Stimulated activated CD4-positive, alpha-beta T cell treated with anti-CD3 and anti-CD28 coated beads, Interleukin-15, amount 100 ng/mL, for 1 hour (primary cell): ENCODE results near the gene METTL2A.
A peak's percentile ranks its signal among the peaks of the same experiment; 100 is the strongest.
"Not testable (repeated sequence)": the region's sequence is repeated elsewhere in the genome, so short reads cannot be mapped to it uniquely, and the experiment has no call there.

Source experiments
- DNase-seq, 2 donors: peaks; one replicate each; pipeline ENCODE4 v3.0.0-alpha.2; 2020; ENCODE audit warnings: low read depth in 1 of 2, low spot score in 1 of 2

METTL2A gene

GRCh38 chr17:62471380-62471880, 47.7 kb downstream of the METTL2A start:
- DNase-seq, result not testable (repeated sequence)

GRCh38 chr17:62473030-62473982, 49.6 kb downstream of the METTL2A start:
- DNase-seq, result not testable (repeated sequence)

GRCh38 chr17:62477111-62477510, 53.4 kb downstream of the METTL2A start:
- not testable (repeated sequence) for DNase-seq

GRCh38 chr17:62477718-62478408, 54.2 kb downstream of the METTL2A start:
- peak; percentile 2 to 17 for DNase-seq

DNA sequence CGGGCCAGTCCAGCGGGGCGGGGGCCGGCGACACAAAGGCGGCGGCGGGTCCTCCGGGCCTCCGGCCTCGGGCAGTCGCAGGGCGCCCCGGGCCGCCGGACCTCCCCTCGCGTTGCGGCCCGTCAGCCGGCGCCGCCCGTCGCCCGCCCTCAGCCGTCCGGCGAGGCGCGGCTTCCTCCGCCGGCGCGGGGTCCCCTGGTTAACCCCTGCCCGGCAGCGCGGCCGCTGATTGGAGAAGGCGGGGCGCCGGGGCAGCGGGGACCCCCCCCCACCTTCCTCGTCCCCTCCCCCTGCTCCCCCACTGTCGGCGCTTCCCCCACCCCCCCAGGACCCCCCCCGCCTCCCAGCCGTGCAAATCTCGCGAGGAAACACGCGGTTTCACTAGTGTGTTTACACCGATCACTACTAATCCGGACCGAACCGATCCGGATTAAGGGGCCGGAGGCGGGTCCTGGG, 54.8 kb downstream of the METTL2A start, which contains the start of gene TLK2:
TSS of gene TLK2 (plus strand) at position 402 of the 456 bp plus-strand sequence. CDS start 2,301 bp downstream, outside the sequence.
- peak; percentile 60 to 65 for DNase-seq

GRCh38 chr17:62478880-62479638, 55.4 kb downstream of the METTL2A start:
- DNase-seq, result peak in 1 of 2 donors; percentile 20

- peak in 1 of 2 donors; percentile 4 for DNase-seq
These were observed 56.1 kb downstream of the METTL2A start for GRCh38 chr17:62479639-62480258.

- not testable (repeated sequence) for DNase-seq
These were observed 58.9 kb downstream of the METTL2A start for GRCh38 chr17:62482553-62482952.

DNA sequence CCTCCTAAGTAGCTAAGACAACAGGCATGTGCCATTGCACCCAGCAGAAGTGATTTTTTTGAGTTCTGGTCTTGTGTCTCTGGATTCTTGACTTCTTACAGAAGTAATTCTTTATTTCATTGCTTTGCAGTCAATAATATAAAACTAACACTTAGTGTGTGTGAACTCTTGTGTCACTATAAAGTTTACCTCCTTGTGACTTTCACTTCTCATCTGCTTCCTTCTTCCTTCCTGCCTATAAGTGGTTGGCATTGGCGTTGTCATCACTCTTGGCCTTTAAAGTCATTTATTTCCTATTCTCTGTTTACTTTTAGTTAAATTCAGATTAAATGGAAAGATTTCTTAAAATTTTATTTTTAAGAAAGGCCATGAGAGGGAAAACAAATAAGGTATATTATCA, 67.3 kb downstream of the METTL2A start:
- not testable (repeated sequence) for DNase-seq

DNA sequence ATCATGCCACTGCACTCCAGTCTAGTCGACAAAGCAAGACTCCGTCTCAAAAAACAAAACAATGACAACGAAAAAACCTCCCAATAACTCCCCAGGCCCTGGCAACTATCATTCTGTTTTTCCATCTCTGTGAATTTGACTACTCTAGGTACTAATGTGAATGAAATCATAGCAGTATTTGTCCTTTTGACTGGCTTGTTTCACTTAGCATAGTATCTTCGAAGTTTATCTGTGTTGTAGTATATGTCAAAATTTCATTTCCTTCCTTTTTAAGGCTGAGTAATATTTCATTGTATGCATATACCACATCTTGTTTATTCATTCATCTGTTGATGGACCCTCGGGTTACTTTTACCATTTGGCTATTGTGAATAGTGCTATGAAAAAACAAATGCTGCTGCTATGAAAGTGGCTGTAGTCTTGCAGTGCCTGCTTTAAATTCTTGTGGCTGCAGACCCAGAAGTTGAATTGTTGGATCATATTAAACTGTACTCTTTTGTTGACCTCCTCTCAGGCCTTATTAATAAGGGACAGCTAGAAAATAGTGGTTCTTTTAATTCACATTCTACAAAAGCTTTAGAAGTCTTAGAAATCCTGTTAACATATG, 69.5 kb downstream of the METTL2A start:
- not testable (repeated sequence) for DNase-seq

GRCh38 chr17:62494073-62494472, 70.4 kb downstream of the METTL2A start:
- not testable (repeated sequence) for DNase-seq

DNA sequence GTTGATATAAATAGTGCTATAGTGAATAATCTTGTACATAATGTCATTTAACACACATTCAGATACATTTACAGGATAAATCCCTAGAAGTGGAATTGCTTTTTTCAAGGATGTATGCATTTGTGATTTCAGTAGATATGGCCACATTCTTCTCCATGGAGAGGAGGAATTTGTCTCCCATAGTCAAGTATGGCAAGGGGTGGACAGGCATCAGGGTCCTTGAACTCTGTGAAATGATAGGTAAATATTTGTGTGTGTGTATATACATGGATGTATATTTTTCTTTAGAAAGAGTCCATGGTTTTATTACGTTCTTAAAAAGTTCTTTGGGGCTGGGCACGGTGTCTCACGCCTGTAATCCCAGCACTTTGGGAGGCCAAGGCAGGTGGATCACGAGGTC, 72.6 kb downstream of the METTL2A start:
- DNase-seq, result not testable (repeated sequence)

DNA sequence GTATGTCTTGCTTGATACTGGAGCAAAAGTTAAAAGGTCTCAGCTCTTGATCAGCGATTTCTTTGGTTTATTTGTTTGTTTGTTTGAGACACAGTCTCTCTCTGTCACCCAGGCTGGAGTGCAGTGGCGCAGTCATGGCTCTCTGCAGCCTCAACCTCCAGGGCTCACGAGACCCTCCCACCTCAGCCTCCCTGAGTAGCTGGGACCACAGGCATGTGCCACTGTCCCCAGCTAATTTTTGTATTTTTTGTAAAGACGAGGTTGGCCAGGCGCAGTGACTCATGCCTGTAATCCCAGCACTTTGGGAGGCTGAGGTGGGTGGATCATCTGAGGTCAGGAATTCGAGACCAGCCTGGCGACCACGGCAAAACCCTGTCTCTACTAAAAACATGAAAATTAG, 75.1 kb downstream of the METTL2A start:
- not testable (repeated sequence) for DNase-seq
